ENCODE measurements around the gene FAM43A. TPM values are rescaled to one million over a fixed set of nuclear protein-coding genes. Genes with fewer than 3 reads are reported as not detected.

The FAM43A gene
- total and polyA plus RNA-seq, 3 experiments from 2014 or later = 14.5 to 19.6 (median 14.9) TPM

DNA sequence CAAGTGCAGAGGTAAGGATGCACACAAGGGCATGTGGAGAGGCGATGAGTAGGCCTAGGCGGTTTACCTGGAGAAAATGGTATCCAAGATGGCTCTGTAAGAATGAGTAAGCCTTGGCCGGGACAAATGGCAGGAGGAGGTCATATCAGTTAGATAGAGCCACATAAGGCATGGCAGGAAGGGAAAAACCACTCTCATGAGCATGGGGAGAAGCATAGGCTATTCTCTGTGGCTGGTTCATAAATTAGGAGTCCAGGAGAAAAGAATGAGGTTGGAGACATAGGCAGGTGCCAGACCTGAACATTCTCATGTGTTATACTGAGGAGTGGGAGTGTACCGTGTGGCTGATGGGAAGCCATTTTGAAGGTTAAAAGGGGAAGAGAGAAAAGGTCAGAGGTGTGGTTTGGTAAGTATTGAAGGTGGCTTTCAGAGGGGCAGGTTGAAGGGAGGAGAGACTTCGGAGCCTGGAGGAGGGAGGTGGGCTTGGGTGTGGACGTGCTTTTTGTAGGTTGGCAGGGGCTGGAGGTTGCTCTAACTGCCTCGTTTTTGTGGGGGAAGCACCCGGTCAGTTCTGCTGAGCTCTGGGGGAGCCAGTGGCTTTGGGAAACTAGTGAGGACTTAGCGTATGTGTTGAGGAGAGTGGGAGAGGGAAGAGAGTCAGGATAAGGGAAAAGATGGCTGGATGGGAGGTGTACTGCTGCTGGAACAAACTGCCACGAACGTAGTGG lies 4.6 kb upstream of the FAM43A start:
- peak overlapping the region in 2 of 7 donors; percentile 25 to 70 for H3K4me3 Mint-ChIP-seq
- Histone ChIP-seq H3K4me3 (ENCODE audit: low read length) (no peak overlapping the region), H3K36me3 (ENCODE audit: insufficient read depth, low read length) (no peaks in the 10 kb centered on the region), H3K27ac (ENCODE audit: low read depth, low read length) (no peak overlapping the region), H3K27me3 (ENCODE audit: insufficient read depth, low read length, poor library complexity, severe bottlenecking) (no peaks in the 10 kb centered on the region), H3K9me3 (ENCODE audit: low read length) (no peaks in the 10 kb centered on the region), H3K4me1 (ENCODE audit: insufficient read depth, low read length) (peaks cover 18% of the 10 kb centered on the region)
- ChIA-PET CTCF (interaction anchor here (2.9 to 3.4 kb wide), 3 partner anchors 15 to 590 kb away, joined by 8 to 59 read pairs (median 30); partner anchors contain the start of gene XXYLT1), POLR2A (no interaction called here)
- DNase-seq = no peak
- peaks cover 0 to 2% (median 0%) of the 10 kb centered on the region in 3 donors for H3K36me3 Mint-ChIP-seq
- H3K4me1 Mint-ChIP-seq = peaks cover 22 to 30% (median 25%) of the 10 kb centered on the region in 3 donors
- no peaks in the 10 kb centered on the region for H3K9me3 Mint-ChIP-seq
- H3K27me3 Mint-ChIP-seq = peaks cover 0 to 2% of the 10 kb centered on the region in 2 donors
- peak overlapping the region in 1 of 8 donors; percentile 47 for H3K27ac Mint-ChIP-seq

GRCh38 chr3:194682189-194682693 lies 3.4 kb upstream of the FAM43A start:
- H3K36me3 Mint-ChIP-seq = peaks cover 0 to 3% (median 0%) of the 10 kb centered on the region in 3 donors
- ChIA-PET CTCF (interaction anchor here (0.8 to 4.0 kb wide), 28 partner anchors 9 to 840 kb away, joined by 3 to 88 read pairs (median 5); partner anchors contain the start of genes LSG1 and XXYLT1), POLR2A (interaction anchor here (0.7 to 8.0 kb wide), 3 partner anchors 9 to 592 kb away, joined by 3 to 115 read pairs (median 3); partner anchors contain the start of gene LSG1)
- H3K4me3 ChIP-seq (ENCODE audit: low read length) = no peak overlapping the region
- no peaks in the 10 kb centered on the region for H3K9me3 ChIP-seq (ENCODE audit: low read length)
- no peak for DNase-seq
- H3K4me1 ChIP-seq (ENCODE audit: insufficient read depth, low read length) = peaks cover 24% of the 10 kb centered on the region
- peak overlapping the region in 3 of 8 donors; percentile 8 to 57 (median 12) for H3K27ac Mint-ChIP-seq
- H3K27me3 Mint-ChIP-seq = peaks cover 2 to 4% of the 10 kb centered on the region in 2 donors
- H3K27ac ChIP-seq (ENCODE audit: low read depth, low read length) = no peak overlapping the region
- H3K9me3 Mint-ChIP-seq = no peaks in the 10 kb centered on the region
- peak overlapping the region in 1 of 7 donors; percentile 70 for H3K4me3 Mint-ChIP-seq
- H3K27me3 ChIP-seq (ENCODE audit: insufficient read depth, low read length, poor library complexity, severe bottlenecking) = no peaks in the 10 kb centered on the region
- H3K36me3 ChIP-seq (ENCODE audit: insufficient read depth, low read length) = no peaks in the 10 kb centered on the region
- peaks cover 24 to 35% (median 29%) of the 10 kb centered on the region in 3 donors for H3K4me1 Mint-ChIP-seq

DNA sequence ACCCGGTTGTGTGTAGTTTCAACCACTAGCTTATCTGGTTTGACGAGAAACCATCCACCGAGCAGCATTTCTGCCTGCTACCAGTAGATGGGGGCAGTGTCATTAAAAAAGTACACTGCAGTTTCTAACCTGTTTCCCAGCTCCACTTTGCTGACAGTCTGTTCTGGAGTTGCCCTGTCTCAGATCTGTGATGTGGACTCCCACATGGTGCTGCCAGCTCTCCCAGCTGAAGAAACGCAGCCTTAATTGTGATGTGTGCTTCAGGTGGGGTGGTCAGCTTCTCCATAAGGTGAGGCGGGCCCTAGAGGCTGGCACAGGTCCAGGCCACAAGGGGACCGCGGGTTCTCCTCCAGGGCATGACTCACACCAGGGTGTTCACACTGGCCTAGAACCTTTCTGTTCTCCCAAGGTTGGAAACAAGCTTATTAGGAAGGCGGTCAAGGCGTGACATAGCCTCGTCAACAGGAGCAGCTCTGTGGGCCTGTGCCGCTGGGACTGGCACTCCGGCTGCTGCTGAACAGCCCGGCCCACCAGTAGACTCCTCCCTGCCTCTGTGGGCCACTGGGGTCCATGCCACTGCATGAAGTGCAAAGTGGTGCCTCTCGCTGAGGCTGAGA lies 2.9 kb upstream of the FAM43A start:
- Histone ChIP-seq H3K4me1 (ENCODE audit: insufficient read depth, low read length) (peaks cover 27% of the 10 kb centered on the region), H3K27ac (ENCODE audit: low read depth, low read length) (no peak overlapping the region), H3K9me3 (ENCODE audit: low read length) (no peaks in the 10 kb centered on the region), H3K36me3 (ENCODE audit: insufficient read depth, low read length) (no peaks in the 10 kb centered on the region), H3K4me3 (ENCODE audit: low read length) (no peak overlapping the region), H3K27me3 (ENCODE audit: insufficient read depth, low read length, poor library complexity, severe bottlenecking) (no peaks in the 10 kb centered on the region)
- ChIA-PET POLR2A (interaction anchor here (0.7 to 8.0 kb wide), 3 partner anchors 9 to 592 kb away, joined by 3 to 115 read pairs (median 3); partner anchors contain the start of gene LSG1), CTCF (interaction anchor here (0.8 to 4.0 kb wide), 29 partner anchors 8 to 839 kb away, joined by 3 to 88 read pairs (median 5); partner anchors contain the start of genes LSG1 and XXYLT1)
- no peaks in the 10 kb centered on the region for H3K9me3 Mint-ChIP-seq
- H3K27me3 Mint-ChIP-seq = peaks cover 2 to 4% of the 10 kb centered on the region in 2 donors
- peaks cover 26 to 38% (median 29%) of the 10 kb centered on the region in 3 donors for H3K4me1 Mint-ChIP-seq
- peaks cover 0 to 5% (median 0%) of the 10 kb centered on the region in 3 donors for H3K36me3 Mint-ChIP-seq
- H3K27ac Mint-ChIP-seq = peak overlapping the region in 4 of 8 donors; percentile 12 to 63 (median 46)
- peak; percentile 39 to 75 (median 63) for DNase-seq
- H3K4me3 Mint-ChIP-seq = peak overlapping the region in 3 of 7 donors; percentile 2 to 70 (median 28)

DNA sequence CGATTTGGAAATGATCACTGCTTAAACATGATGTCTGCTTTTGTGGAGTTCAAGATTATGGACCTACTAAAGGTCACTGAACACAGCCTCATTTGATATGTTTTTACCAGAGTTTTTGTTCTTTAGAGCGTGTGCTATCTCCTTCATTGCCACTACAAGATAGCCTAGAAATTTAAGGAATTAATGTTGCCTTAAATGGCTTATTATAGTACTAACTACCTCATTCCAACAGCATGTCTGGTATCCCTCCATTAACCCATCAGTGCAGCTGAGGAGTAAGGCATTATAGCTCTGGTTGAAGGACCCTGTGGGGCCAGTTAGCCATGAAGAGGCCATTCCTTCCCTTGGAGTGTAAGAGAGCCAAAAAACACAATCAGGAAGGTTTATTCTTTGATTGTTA lies 2.3 kb upstream of the FAM43A start:
- no peaks in the 10 kb centered on the region for H3K9me3 ChIP-seq (ENCODE audit: low read length)
- Mint-ChIP-seq H3K4me1 (peaks cover 27 to 41% (median 31%) of the 10 kb centered on the region in 3 donors), H3K27me3 (peaks cover 2 to 4% of the 10 kb centered on the region in 2 donors), H3K4me3 (peak overlapping the region in 1 of 7 donors; percentile 70), H3K9me3 (no peaks in the 10 kb centered on the region), H3K27ac (peak overlapping the region in 2 of 8 donors; percentile 54 to 63), H3K36me3 (peaks cover 0 to 5% (median 0%) of the 10 kb centered on the region in 3 donors)
- ChIA-PET POLR2A (interaction anchor here (8.0 kb wide), 1 partner anchor 10 kb away, joined by 115 read pairs; the partner anchor contains the start of gene LSG1), CTCF (interaction anchor here (1.1 to 4.0 kb wide), 18 partner anchors 12 to 839 kb away, joined by 3 to 88 read pairs (median 5); partner anchors contain the start of genes LSG1 and XXYLT1)
- peaks cover 30% of the 10 kb centered on the region for H3K4me1 ChIP-seq (ENCODE audit: insufficient read depth, low read length)
- H3K27ac ChIP-seq (ENCODE audit: low read depth, low read length) = no peak overlapping the region
- no peak overlapping the region for H3K4me3 ChIP-seq (ENCODE audit: low read length)
- no peak for DNase-seq
- no peaks in the 10 kb centered on the region for H3K36me3 ChIP-seq (ENCODE audit: insufficient read depth, low read length)
- no peaks in the 10 kb centered on the region for H3K27me3 ChIP-seq (ENCODE audit: insufficient read depth, low read length, poor library complexity, severe bottlenecking)

DNA sequence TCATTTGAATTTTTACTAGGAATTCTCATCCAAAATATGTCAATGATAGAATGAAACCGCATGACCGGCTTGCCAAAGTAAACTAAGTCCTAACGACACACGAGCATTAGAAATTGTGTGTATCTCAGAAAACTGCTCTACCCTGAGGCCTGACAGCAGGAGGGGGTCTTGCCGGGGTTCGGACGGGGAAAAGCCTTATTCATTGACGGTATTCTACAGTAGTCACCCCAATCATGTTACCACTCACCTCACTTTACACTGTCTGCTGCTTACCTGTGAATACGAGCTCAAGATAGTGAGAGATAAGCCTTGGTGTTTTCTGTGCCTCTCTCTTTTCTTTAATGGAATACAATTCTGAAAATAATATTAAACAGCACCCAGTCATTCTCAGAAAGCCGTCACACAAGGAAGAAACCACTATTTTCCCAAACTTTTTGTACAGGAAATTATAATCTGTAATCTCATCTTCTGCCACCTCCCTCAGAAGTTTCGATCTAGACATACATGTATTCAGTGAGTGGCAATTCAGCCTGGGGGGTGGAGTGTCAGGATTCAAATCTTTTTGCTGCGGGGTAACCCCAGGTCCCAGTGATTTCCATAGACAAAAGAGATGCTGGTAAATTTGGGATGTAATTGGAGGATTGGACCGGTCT lies 492 bp upstream of the FAM43A start:
- Histone ChIP-seq H3K4me3 (ENCODE audit: low read length) (peak overlapping the region; percentile 78), H3K9me3 (ENCODE audit: low read length) (no peaks in the 10 kb centered on the region), H3K27me3 (ENCODE audit: insufficient read depth, low read length, poor library complexity, severe bottlenecking) (no peaks in the 10 kb centered on the region), H3K4me1 (ENCODE audit: insufficient read depth, low read length) (peaks cover 37% of the 10 kb centered on the region), H3K36me3 (ENCODE audit: insufficient read depth, low read length) (no peaks in the 10 kb centered on the region), H3K27ac (ENCODE audit: low read depth, low read length) (peak overlapping the region; percentile 38)
- Mint-ChIP-seq H3K27me3 (peaks cover 2 to 10% of the 10 kb centered on the region in 2 donors), H3K4me1 (peaks cover 43 to 56% (median 47%) of the 10 kb centered on the region in 3 donors), H3K36me3 (peaks cover 0 to 5% (median 0%) of the 10 kb centered on the region in 3 donors), H3K27ac (peak overlapping the region; percentile 77 to 95 (median 90)), H3K4me3 (peak overlapping the region; percentile 86 to 100 (median 94)), H3K9me3 (no peaks in the 10 kb centered on the region)
- peak in 1 of 5 donors; percentile 36 for DNase-seq
- POLR2A ChIA-PET = interaction anchor here (1.6 to 8.0 kb wide), 2 partner anchors 12 to 576 kb away, joined by 6 to 115 read pairs; partner anchors contain the start of gene LSG1
- CTCF ChIA-PET = interaction anchor here (0.5 to 4.1 kb wide), 3 partner anchors 12 to 577 kb away, joined by 3 to 85 read pairs (median 28); partner anchors contain the start of gene LSG1

DNA sequence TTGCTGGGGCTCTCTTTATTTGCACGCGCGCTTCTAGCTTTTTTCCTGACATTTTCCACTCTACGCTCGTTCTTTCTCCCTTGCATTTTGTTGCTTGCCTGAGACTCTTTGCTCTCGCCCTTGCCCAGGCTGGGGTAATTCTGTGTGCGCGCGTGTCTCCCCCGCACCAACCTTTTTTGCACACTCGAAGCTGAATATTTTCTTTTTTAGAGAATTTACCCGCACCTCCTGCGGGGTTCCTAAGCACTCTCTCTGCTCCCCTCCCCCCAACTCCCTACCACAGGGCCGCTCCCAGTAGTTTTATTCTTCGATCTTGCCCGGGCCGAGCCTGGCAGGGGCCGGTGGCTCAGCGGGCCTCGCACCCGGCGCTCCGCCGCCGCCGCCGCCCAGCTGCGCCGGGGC lies 732 bp downstream of the FAM43A start:
- H3K27ac Mint-ChIP-seq = peak overlapping the region in 7 of 8 donors; percentile 2 to 95 (median 88)
- no peaks in the 10 kb centered on the region for H3K9me3 Mint-ChIP-seq
- POLR2A ChIA-PET = interaction anchor here (0.6 to 8.0 kb wide), 6 partner anchors 13 to 865 kb away, joined by 3 to 115 read pairs (median 4); partner anchors contain the start of genes LSG1 and XXYLT1
- CTCF ChIA-PET = interaction anchor here (0.7 to 4.1 kb wide), 9 partner anchors 11 to 583 kb away, joined by 3 to 85 read pairs (median 5); partner anchors contain the start of gene LSG1
- peaks cover 2 to 10% of the 10 kb centered on the region in 2 donors for H3K27me3 Mint-ChIP-seq
- H3K36me3 Mint-ChIP-seq = peaks cover 0 to 5% (median 0%) of the 10 kb centered on the region in 3 donors
- H3K27me3 ChIP-seq (ENCODE audit: insufficient read depth, low read length, poor library complexity, severe bottlenecking) = no peaks in the 10 kb centered on the region
- peaks cover 37% of the 10 kb centered on the region for H3K4me1 ChIP-seq (ENCODE audit: insufficient read depth, low read length)
- DNase-seq = no peak
- no peaks in the 10 kb centered on the region for H3K9me3 ChIP-seq (ENCODE audit: low read length)
- peak overlapping the region; percentile 78 for H3K4me3 ChIP-seq (ENCODE audit: low read length)
- H3K36me3 ChIP-seq (ENCODE audit: insufficient read depth, low read length) = no peaks in the 10 kb centered on the region
- H3K4me1 Mint-ChIP-seq = peaks cover 50 to 58% (median 56%) of the 10 kb centered on the region in 3 donors
- peak overlapping the region; percentile 86 to 100 (median 96) for H3K4me3 Mint-ChIP-seq
- H3K27ac ChIP-seq (ENCODE audit: low read depth, low read length) = peak overlapping the region; percentile 38
